ENCODE results near the gene PCGF3. TPM values are rescaled to one million over a fixed set of nuclear protein-coding genes. Genes with fewer than 3 reads are reported as not detected.

The PCGF3 gene
- total RNA-seq, 1 experiment from 2014 or later, result 66.3 TPM

- ChIA-PET CTCF (no interaction called here), RAD21 (ENCODE audit: low non-redundant PET in 1 of 2, low total read pairs in 2 of 2, uncharacterized antibody in 2 of 2, unreplicated experiment in 2 of 2) (no interaction called here), POLR2A (no interaction called here)
- ATAC-seq (no peak), DNase-seq (ENCODE audit: low read depth, low spot score) (no peak)
- Histone ChIP-seq H3K36me3 (ENCODE audit: control insufficient read depth in 1 of 2, insufficient read depth in 2 of 2, low read length in 2 of 2) (peaks cover 2 to 3% of the 10 kb centered on the region in 2 experiments; a peak in 2 of 4 replicates), H3K9ac (ENCODE audit: low read length) (no peak overlapping the region), H3K79me2 (ENCODE audit: insufficient read depth, low read length) (peaks cover 66% of the 10 kb centered on the region), H3K4me1 (ENCODE audit: control insufficient read depth in 1 of 2, insufficient read depth in 2 of 2, low read length in 2 of 2) (no peaks in the 10 kb centered on the region), H3K4me2 (ENCODE audit: low read length) (no peak overlapping the region), H3K4me3 (replicated peaks in 1 of 2; ENCODE audit: low read depth in 1 of 2, low read length in 2 of 2) (no peak overlapping the region), H3K27ac (ENCODE audit: low read depth, low read length) (no peak overlapping the region), H3K9me3 (ENCODE audit: control insufficient read depth in 1 of 2, insufficient read depth in 1 of 2, low read depth in 1 of 2, low read length in 2 of 2) (no peaks in the 10 kb centered on the region), H2AFZ (ENCODE audit: low read depth, low read length, poor library complexity, severe bottlenecking) (no peak overlapping the region), H4K20me1 (ENCODE audit: insufficient read depth) (no peaks in the 10 kb centered on the region), H3K27me3 (ENCODE audit: insufficient read depth, low read length) (no peaks in the 10 kb centered on the region), H3K9me2 (ENCODE audit: insufficient read depth) (no peaks in the 10 kb centered on the region)
- no peak for TF ChIP-seq RAD21 (IDR thresholded peaks at IDR 0.05; ENCODE audit: low read depth)
- no peak for TF ChIP-seq CEBPB (IDR thresholded peaks at IDR 0.05; ENCODE audit: low read depth)
- TF ChIP-seq ZBTB33 (IDR thresholded peaks at IDR 0.05; ENCODE audit: extremely low read depth, insufficient replicate concordance, low read length), result no peak
- no peak for TF ChIP-seq POLR2AphosphoS5 (IDR thresholded peaks at IDR 0.05; ENCODE audit: low read depth, low read length)
- no peak for TF ChIP-seq CBX3 (IDR thresholded peaks at IDR 0.05; ENCODE audit: low read depth)
- TF ChIP-seq TCF7L2 (IDR thresholded peaks at IDR 0.05; ENCODE audit: borderline replicate concordance, extremely low read depth, insufficient read depth, insufficient read length), result no peak
- TF ChIP-seq EZH2 (IDR thresholded peaks at IDR 0.05), result no peak
- TF ChIP-seq JUND (IDR thresholded peaks at IDR 0.05), result no peak
- BruUV-seq (replicated peaks), result no TSS peak
- intact Hi-C loops (cut with micrococcal nuclease), result no loop called here
These were observed 17.3 kb downstream of the PCGF3 start for GRCh38 chr4:722851-723360.
